GM12878 (cell line): Measurements from ENCODE around the gene NFATC2. TPM values are rescaled to one million over a fixed set of nuclear protein-coding genes. Genes with fewer than 3 reads are reported as not detected.

Source experiments
- ATAC-seq: fragments of 200-7000 bp; cut with Tn5 transposase; 3 replicates; pipeline ENCODE4 v1.9.1; 2020; ENCODE audit warnings: mild to moderate bottlenecking, moderate library complexity
- BruUV-seq: library from RNA; stranded (reverse); fragments of 400-500 nt; replicated peaks from 2 replicates; lab custom pipeline; 2021; lab: Mats Ljungman, UMichigan
- CTCF ChIA-PET: fragments of 300-600 bp; sonication (Branson Sonifier 250); formaldehyde crosslinking; extraction: SDS; loops from one replicate; lab custom pipeline; 2021; ENCODE audit warnings: inconsistent platforms; lab: Yijun Ruan, JAX
- POLR2A ChIA-PET: fragments of 350-600 bp; formaldehyde crosslinking; extraction: SDS; loops from one replicate; lab custom pipeline; 2021; ENCODE audit warnings: inconsistent platforms; lab: Charles Lee
- RAD21 ChIA-PET: fragments of 300-600 bp; sonication (Branson Sonifier 250); formaldehyde crosslinking; loops from one replicate; lab custom pipeline; 2023; ENCODE audit warnings: antibody characterized with exemption; ENCODE audit not compliant: unreplicated experiment; lab: Charles Lee
- SMC1A ChIA-PET: fragments of 300-600 bp; sonication (Branson Sonifier 250); formaldehyde crosslinking; loops from one replicate; lab custom pipeline; 2023; ENCODE audit not compliant: unreplicated experiment, uncharacterized antibody; lab: Charles Lee
- DNase-seq: peaks from one replicate; pipeline ENCODE4 v3.0.0-alpha.2; 2011; ENCODE audit warnings: low read depth, low spot score
- FAIRE-seq: peaks from 3 replicates; lab custom pipeline; 2011; peaks lifted over from hg19 to GRCh38; lab: Jason Lieb, UNC
- H2AFZ ChIP-seq: 2 replicates; pipeline ENCODE4 v1.6.0; 2011; ENCODE audit warnings: low read depth, low read length, control low read depth; ENCODE audit not compliant: control insufficient read depth
- H3K27ac ChIP-seq: 2 replicates; pipeline ENCODE4 v1.5.1; 2011; ENCODE audit warnings: control low read depth; ENCODE audit not compliant: control insufficient read depth, insufficient read depth
- H3K27me3 ChIP-seq, 2 experiments: replicated peaks in 1 of 2; 2 replicates each; pipeline versions ENCODE4 v1.6.0 to v1.6.1; 2011; ENCODE audit warnings: low read length in 1 of 2; ENCODE audit not compliant: control insufficient read depth in 2 of 2, insufficient read depth in 2 of 2
- H3K36me3 ChIP-seq, 2 experiments: 2 replicates each; pipeline ENCODE4 v1.5.1; 2011; ENCODE audit warnings: low read length in 1 of 2; ENCODE audit not compliant: control insufficient read depth in 2 of 2, insufficient read depth in 2 of 2
- H3K4me1 ChIP-seq: 2 replicates; pipeline ENCODE4 v1.6.1; 2011; ENCODE audit warnings: mild to moderate bottlenecking, low read length, moderate library complexity, mixed read lengths; ENCODE audit not compliant: control insufficient read depth, insufficient read depth
- H3K4me2 ChIP-seq: 2 replicates; pipeline ENCODE4 v1.6.0; 2011; ENCODE audit warnings: control low read depth; ENCODE audit not compliant: control insufficient read depth, insufficient read depth
- H3K4me3 ChIP-seq: fragments of 200-600 bp; sonication (generic); 2 replicates; pipeline ENCODE4 v1.5.1; 2016
- H3K79me2 ChIP-seq: 2 replicates; pipeline ENCODE4 v1.6.0; 2011; ENCODE audit warnings: low read length; ENCODE audit not compliant: control insufficient read depth, insufficient read depth
- H3K9ac ChIP-seq: 2 replicates; pipeline ENCODE4 v1.8.0; 2011; ENCODE audit warnings: low read length, control low read depth, mixed read lengths; ENCODE audit not compliant: control insufficient read depth, insufficient read depth
- H3K9me3 ChIP-seq: replicated peaks from 3 replicates; pipeline ENCODE4 v1.5.1; 2011; ENCODE audit warnings: mild to moderate bottlenecking, low read length; ENCODE audit not compliant: control insufficient read depth, insufficient read depth
- H4K20me1 ChIP-seq: 2 replicates; pipeline ENCODE4 v1.6.0; 2011; ENCODE audit not compliant: control insufficient read depth, insufficient read depth
- BCL11A ChIP-seq: IDR thresholded peaks from 2 replicates; pipeline ENCODE4 v1.6.1; 2011; ENCODE audit warnings: low read depth, low read length
- CBX3 ChIP-seq: fragments of 200-600 bp; sonication (generic); IDR thresholded peaks from 2 replicates; pipeline ENCODE4 v1.6.1; 2016; ENCODE audit warnings: low read depth, borderline replicate concordance
- CBX5 ChIP-seq: sonication (generic); IDR thresholded peaks from 2 replicates; pipeline ENCODE4 v1.6.1; 2016; ENCODE audit warnings: low read depth, moderate library complexity, mild to moderate bottlenecking, inconsistent platforms
- CHD2 ChIP-seq: IDR thresholded peaks from 2 replicates; pipeline ENCODE4 v1.6.1; 2011; ENCODE audit warnings: low read depth, low read length, improper control_type of control experiment, borderline replicate concordance
- CTCF ChIP-seq, 3 experiments: IDR thresholded peaks in 2 of 3; conservative IDR thresholded peaks in 1 of 3; 2 replicates each; pipeline ENCODE4 v1.5.1; 2011; ENCODE audit warnings: low read depth in 3 of 3, low read length in 3 of 3, mild to moderate bottlenecking in 3 of 3, control low read depth in 2 of 3, moderate library complexity in 2 of 3, inconsistent platforms in 1 of 3, mixed read lengths in 1 of 3; ENCODE audit not compliant: control insufficient read depth in 2 of 3, insufficient read depth in 1 of 3; ENCODE audit errors: extremely low read depth in 1 of 3
- GATAD2B ChIP-seq: fragments of 450-650 bp; conservative IDR thresholded peaks from 2 replicates; pipeline ENCODE4 v1.6.1; 2017; ENCODE audit warnings: low read depth, mild to moderate bottlenecking, moderate library complexity
- IRF5 ChIP-seq: fragments of 450-650 bp; IDR thresholded peaks from 2 replicates; pipeline ENCODE4 v1.6.1; 2017; ENCODE audit warnings: borderline replicate concordance
- RAD21 ChIP-seq: IDR thresholded peaks from 2 replicates; pipeline ENCODE4 v1.6.1; 2011; ENCODE audit warnings: mild to moderate bottlenecking, low read depth, low read length, moderate library complexity; ENCODE audit not compliant: insufficient read depth
- RBBP5 ChIP-seq: fragments of 200-600 bp; sonication (generic); conservative IDR thresholded peaks from 2 replicates; pipeline ENCODE4 v1.6.1; 2016
- SMC3 ChIP-seq: IDR thresholded peaks from 2 replicates; pipeline ENCODE4 v1.6.1; 2011; ENCODE audit warnings: low read length, improper control_type of control experiment, borderline replicate concordance
- SRF ChIP-seq, 2 experiments: IDR thresholded peaks; 2 replicates each; pipeline ENCODE4 v1.6.1; 2011; ENCODE audit warnings: low read depth in 2 of 2, low read length in 2 of 2, mild to moderate bottlenecking in 1 of 2, moderate library complexity in 1 of 2
- WGBS: methylation state at CpG from one replicate; pipeline ENCODE4 v1.1.6; 2016; ENCODE audit warnings: low lambda C conversion rate; ENCODE audit not compliant: insufficient replicate concordance, insufficient coverage; ENCODE audit errors: missing lambda C conversion rate; 5-methylcytosine and 5-hydroxymethylcytosine counted together
- in situ Hi-C: fragments of 300-500 bp; cut with MboI; formaldehyde crosslinking; loops from 9 replicates; pipeline ENCODE4 v1.14.3; 2018; ENCODE audit warnings: mixed read lengths
- intact Hi-C: fragments of 100-400 bp; cut with micrococcal nuclease; formaldehyde crosslinking; loops from one replicate; pipeline ENCODE4 v1.14.2; 2022; ENCODE audit not compliant: unreplicated experiment
- polyA plus RNA-seq, 11 experiments: library from polyadenylated mRNA; depleted of rRNA in 4 of 11; unstranded in 6 of 11; stranded (reverse) in 5 of 11; fragments of >200 nt; fragmentation: Nextera tagmentation in 4 of 11; fragmentation: Illumina TruSeq in 1 of 11; extraction: Ambion mirVana in 4 of 11; extraction: Trizol in 1 of 11; gene quantifications; 1 replicate in 1 of 11; 2 replicates in 10 of 11; pipeline versions ENCODE4 v1.2.1 to v1.2.3, GENCODE V29; 2011 to 2016; ENCODE audit warnings: inconsistent platforms in 2 of 11, missing spikeins in 2 of 11, low read depth in 1 of 11
- total RNA-seq, 4 experiments: library from RNA; depleted of rRNA in 3 of 4; stranded (reverse); fragments of >200 nt in 3 of 4; fragmentation: Illumina TruSeq in 1 of 4; extraction: Trizol in 1 of 4; gene quantifications; 2 replicates each; pipeline versions ENCODE4 v1.2.1 to v1.2.3, GENCODE V29; 2013 to 2021

Gene NFATC2
- total and polyA plus RNA-seq, 10 of the 15 experiments (the other 5 are each of a cell fraction or from before 2014, with no cell fraction given): 3.3 to 20.0 (median 7.3) TPM

DNA sequence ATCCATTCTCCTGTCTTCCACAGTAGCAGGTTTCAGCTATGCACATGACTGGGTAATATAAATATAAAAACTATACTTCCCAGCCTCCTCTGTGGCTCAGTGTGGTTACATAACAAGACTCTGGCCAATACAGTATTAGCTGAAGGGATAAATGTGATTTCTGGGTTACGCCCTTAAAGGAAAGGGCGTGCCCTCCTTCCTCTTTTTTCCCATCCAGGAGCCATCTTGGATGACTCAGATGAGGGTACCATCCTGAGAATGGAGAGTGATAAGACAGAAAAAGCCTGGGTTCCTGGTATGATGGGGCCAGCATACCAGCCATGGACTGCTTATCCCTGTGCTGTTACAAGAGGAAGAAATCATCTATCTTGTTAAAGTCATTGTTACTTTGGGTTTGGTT lies 123.3 kb downstream of the NFATC2 start:
- ATAC-seq: no peak
- Histone ChIP-seq H3K79me2 (no peaks in the 10 kb centered on the region; the same call in 1 of the 2 replicates), H3K4me3 (no peak overlapping the region), H3K36me3 (peaks cover 0 to 8% of the 10 kb centered on the region in 2 experiments; a peak in 3 of 4 replicates), H4K20me1 (no peaks in the 10 kb centered on the region), H3K9me3 (no peaks in the 10 kb centered on the region; the same call in 2 of the 3 replicates), H3K27ac (no peak overlapping the region), H2AFZ (no peak overlapping the region), H3K9ac (no peak overlapping the region), H3K4me1 (peaks cover 39% of the 10 kb centered on the region), H3K4me2 (no peak overlapping the region), H3K27me3 (no peaks in the 10 kb centered on the region)
- ChIA-PET CTCF (interaction anchor here (1.5 kb wide), 1 partner anchor 42 kb away, joined by 4 read pairs; no protein-coding TSS in a partner anchor), SMC1A (interaction anchor here (6.1 kb wide), 1 partner anchor 33 kb away, joined by 32 read pairs; no protein-coding TSS in a partner anchor), POLR2A (no interaction called here), RAD21 (interaction anchor here (2.3 kb wide), 1 partner anchor 33 kb away, joined by 11 read pairs; no protein-coding TSS in a partner anchor)
- BruUV-seq: no TSS peak
- no peak for FAIRE-seq
- in situ Hi-C loops (loop anchor here (25.0 kb wide), 1 partner anchor 743 kb away; no protein-coding TSS in a partner anchor), intact Hi-C loops (no loop called here)
- 67% methylated on average over 2 of the region's 2 CpGs for WGBS
- no peak for TF ChIP-seq CBX3
- no peak for TF ChIP-seq CBX5
- no peak for TF ChIP-seq CHD2
- TF ChIP-seq RBBP5: no peak
- no peak for TF ChIP-seq SRF (IDR thresholded peaks at IDR 0.05; ENCODE audit: low read depth in 2 of 2, low read length in 2 of 2)
- no peak for TF ChIP-seq GATAD2B
- DNase-seq: no peak

- 68% methylated on average over 4 of the region's 4 CpGs for WGBS
These were observed 124.4 kb downstream of the NFATC2 start for GRCh38 chr20:51418137-51418529.

More at GRCh38 chr20:51418137-51418529, 124.4 kb downstream of the NFATC2 start:
- intact Hi-C loops: no loop called here
- no peak for DNase-seq
- no peaks in the 10 kb centered on the region for H4K20me1 ChIP-seq
- no peak for FAIRE-seq
- H3K36me3 ChIP-seq: peaks cover 0 to 8% of the 10 kb centered on the region in 2 experiments; a peak in 3 of 4 replicates
- H3K27me3 ChIP-seq: no peaks in the 10 kb centered on the region
- ChIA-PET SMC1A (interaction anchor here (1.2 to 6.1 kb wide), 5 partner anchors 14 to 176 kb away, joined by 3 to 32 read pairs (median 4); no protein-coding TSS in a partner anchor), POLR2A (no interaction called here), CTCF (interaction anchor here (0.6 to 1.9 kb wide), 7 partner anchors 14 to 1062 kb away, joined by 3 to 17 read pairs (median 4); no protein-coding TSS in a partner anchor), RAD21 (interaction anchor here (0.6 to 2.3 kb wide), 4 partner anchors 10 to 32 kb away, joined by 3 to 11 read pairs (median 4); no protein-coding TSS in a partner anchor)
- H3K4me3 ChIP-seq: no peak overlapping the region
- peaks cover 39% of the 10 kb centered on the region for H3K4me1 ChIP-seq
- no peak overlapping the region for H2AFZ ChIP-seq
- in situ Hi-C loops: loop anchor here (25.0 kb wide), 1 partner anchor 744 kb away; no protein-coding TSS in a partner anchor
- H3K9ac ChIP-seq: no peak overlapping the region
- no TSS peak for BruUV-seq
- no peaks in the 10 kb centered on the region; the same call in 1 of the 2 replicates for H3K79me2 ChIP-seq
- no peak for ATAC-seq
- no peaks in the 10 kb centered on the region; the same call in 2 of the 3 replicates for H3K9me3 ChIP-seq
- TF ChIP-seq IRF5 (no peak), RAD21 (peak; percentile 24; the same call in 1 of the 2 replicates), BCL11A (no peak), CTCF (IDR thresholded peaks at IDR 0.05 in 2 of 3, conservative IDR thresholded peaks at IDR 0.05 in 1 of 3; ENCODE audit: control insufficient read depth in 2 of 3, extremely low read depth in 1 of 3, insufficient read depth in 1 of 3, low read depth in 3 of 3, low read length in 3 of 3) (peak in 1 of 3 experiments; percentile 15; a peak in 1 of 6 replicates), SMC3 (peak; percentile 22; the same call in 1 of the 2 replicates)
- no peak overlapping the region for H3K4me2 ChIP-seq
- no peak overlapping the region for H3K27ac ChIP-seq
